HG03354 (cell line): ENCODE measurements around the gene UBASH3B.

Experiments used
- ATAC-seq: cut with Tn5 transposase; IDR thresholded peaks from one replicate; pipeline ENCODE4 v1.9.1; 2021; ENCODE audit warnings: mild to moderate bottlenecking; ENCODE audit not compliant: unreplicated experiment, poor library complexity, severe bottlenecking

The UBASH3B gene

GRCh38 chr11:122646549-122647340 is 8.8 kb upstream of the UBASH3B start:
- no peak for ATAC-seq

DNA sequence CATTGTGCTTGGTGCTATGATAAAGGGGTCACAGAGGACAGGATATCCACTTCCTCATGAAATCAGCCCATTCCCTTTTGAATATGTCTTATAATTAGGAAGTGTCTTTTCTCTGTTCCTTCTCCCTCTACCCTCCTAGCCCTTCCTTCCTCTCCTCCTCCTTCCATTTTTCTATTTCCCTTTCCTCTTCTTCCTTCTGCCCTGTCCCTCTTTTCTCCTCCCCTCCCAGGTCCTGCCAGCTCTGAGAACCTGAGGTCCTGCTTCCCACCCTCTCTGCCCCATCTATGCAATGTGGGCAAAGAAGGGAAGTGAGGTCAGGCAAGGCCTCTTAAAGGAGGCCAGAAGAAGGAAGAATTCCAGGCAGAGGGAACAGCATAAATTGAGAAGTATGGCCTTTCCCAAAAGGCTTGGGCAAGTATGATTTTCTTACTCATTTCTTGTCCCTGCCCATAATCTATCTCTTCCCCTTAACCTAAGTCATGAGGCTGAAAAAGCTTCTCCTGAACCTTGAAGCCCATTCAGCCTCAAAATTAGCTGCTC is 7.7 kb upstream of the UBASH3B start:
- no peak for ATAC-seq

- no peak for ATAC-seq
Measured at GRCh38 chr11:122649116-122649515, 6.4 kb upstream of the UBASH3B start.

- ATAC-seq = no peak
Measured at GRCh38 chr11:122650619-122651018, 4.9 kb upstream of the UBASH3B start.

- ATAC-seq = no peak
Measured at GRCh38 chr11:122652495-122652894, 3.0 kb upstream of the UBASH3B start.

DNA sequence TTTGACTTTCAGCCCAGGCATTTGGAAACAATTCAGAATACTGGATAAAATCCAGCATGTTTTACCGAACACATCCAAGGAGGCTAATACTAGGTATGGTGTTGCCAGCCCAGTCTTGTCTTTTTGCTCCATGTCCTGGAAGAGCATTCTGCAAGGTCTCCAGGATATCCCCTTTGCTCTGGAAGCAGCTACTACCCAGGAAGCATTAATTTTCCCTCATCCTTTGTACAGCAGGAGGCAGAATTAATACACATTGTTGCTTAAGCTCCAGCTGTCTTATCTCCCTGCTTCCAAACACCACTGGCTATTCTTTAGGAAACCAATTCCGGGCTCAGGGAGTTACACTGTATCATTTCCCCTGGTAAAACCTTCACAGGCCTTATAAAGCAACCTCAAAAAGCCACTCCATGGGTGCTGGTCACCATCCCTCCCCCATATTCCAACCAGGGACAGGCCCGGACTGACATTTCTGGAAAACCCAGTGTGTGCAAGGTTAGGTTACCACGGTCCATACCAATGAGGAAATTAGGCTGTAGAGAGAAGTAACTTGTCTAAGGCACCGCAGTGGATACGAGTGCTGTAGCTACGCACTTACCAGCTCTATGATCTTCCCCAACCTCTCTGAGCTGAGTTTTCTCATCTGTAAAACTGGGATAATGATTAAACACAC is 1.5 kb upstream of the UBASH3B start:
- no peak for ATAC-seq

- peak; percentile 59 for ATAC-seq
Measured at GRCh38 chr11:122656073-122656630, 630 bp downstream of the UBASH3B start.

DNA sequence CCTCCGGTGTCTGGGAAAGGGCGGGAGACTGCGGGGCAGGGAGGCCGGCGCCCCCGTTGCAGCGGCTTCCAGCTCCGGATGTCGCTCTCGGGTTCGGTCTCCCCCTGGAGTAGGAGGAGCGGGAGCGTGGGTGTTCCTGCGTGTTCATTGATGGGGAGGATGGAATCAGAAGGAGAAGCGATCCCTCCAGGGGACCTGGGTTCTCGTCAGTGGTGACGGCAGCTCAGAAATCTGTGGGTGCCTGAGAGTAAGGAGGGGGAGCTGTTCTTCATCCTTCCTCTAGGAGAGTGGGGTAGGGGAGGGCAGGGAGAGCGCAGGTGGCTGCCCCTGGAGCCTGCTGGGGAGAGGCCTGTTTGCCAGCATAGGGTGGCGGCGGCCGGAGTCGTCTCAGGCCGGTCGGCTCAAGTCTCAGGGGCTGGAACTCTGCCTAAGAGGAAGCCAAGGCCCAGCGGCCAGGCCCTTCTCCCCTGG is 1.1 kb downstream of the UBASH3B start:
- no peak for ATAC-seq

DNA sequence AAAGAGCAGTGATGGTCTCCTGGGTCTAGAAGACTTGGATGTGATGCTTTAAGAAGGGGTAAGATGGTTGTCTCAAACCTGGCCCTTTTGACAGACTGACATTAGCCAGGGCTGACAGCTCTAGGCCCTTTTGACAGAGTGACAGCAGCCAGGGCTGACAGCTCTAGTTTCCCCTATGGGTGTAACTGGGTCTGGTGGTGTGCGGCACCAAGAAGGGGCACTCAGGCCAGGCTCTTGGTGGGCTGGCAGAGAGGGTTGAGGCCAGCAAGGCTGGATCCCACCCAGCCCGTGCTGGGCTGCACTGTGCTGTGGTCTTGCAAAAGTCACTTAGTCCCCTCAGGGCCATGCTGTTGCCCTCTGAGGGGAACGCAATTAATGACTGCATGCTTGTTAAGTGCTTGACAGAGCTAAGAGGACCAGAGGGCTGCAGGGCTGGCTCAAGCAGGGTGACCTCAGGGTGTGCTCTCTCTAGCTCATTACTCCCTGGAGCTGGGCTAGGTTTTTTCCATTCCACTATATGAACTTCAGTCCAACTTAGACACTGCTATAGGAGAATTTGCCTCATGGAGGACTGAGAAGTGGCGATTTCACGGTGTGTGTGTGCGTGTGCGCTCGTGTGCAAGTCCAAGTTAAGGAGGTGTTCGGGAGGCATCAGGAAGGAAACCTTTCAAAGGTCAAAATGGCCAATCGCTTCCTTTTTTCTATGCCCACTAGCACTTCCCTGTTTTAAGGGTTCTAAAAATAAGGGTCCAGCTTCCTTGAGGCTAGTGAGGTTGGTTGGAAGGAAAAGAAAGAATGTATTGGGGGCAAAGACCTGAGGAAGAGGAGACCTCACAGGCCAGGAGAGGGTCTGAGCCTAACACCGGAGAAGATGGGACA is 4.4 kb downstream of the UBASH3B start:
- no peak for ATAC-seq

DNA sequence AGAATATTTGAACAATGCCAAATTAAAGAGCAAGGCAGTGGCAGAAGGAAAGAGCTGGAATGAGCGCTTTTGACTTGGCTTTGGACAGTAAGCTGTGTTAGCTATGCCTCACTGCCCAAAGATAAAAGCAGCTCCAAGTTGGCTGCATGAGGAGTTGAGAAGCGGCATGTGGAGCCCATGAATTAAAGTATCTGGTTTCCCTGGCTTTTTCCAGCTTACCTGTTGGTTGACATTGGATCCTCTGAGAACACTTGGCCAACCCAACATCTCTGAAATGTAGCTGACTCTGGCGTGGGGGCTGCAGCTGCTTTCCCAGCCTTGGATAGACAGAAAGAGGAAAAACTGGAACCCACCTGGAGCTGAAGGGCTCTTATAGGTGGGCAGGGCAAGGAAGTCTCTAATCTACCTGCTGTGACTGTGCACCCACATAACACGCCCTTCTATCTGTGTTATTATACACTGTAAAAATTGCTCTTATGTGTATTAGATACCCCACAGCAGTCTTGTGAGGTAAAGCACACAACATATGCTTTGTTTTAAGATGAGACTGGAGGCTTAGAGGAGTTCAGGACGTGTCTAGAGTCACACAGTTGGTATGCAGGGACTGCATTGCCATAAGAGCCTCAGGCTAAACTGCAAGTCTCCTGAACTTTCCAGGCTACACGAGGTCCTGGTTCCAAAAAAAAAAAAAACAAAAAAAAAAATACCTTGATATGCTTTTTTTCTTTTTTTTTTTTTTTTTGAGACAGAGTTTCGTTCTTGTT is 5.8 kb downstream of the UBASH3B start:
- ATAC-seq = no peak

DNA sequence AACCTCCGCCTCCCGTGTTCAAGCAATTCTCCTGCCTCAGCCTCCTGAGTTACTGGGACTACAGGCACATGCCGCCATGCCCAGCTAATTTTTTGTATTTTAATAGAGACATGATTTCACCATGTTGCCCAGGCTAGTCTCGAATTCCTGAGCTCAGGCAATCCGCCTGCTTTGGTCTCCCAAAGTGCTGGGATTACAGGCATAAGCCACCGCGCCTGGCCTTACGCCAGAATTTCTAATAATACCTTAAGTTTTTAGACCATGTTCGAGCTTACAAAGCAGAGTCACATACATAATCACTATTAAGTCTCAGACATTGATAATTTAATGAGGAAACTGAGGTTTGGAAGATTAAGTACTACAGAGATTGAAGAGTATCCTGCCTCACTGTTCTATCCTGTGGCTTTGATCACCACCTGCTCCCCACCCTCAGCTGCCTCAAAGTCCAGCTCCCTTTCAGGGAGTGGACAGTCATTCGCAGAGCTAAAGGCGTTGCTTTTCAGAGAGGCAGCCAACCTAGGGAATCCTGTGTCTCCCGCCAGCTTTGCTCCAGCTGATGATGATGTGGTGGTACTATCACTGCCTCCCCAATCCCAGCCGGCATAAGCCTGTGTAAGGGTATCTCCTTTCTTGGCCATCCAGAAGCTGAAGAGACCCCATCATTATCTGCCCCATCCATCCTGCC is 7.7 kb downstream of the UBASH3B start:
- no peak for ATAC-seq

DNA sequence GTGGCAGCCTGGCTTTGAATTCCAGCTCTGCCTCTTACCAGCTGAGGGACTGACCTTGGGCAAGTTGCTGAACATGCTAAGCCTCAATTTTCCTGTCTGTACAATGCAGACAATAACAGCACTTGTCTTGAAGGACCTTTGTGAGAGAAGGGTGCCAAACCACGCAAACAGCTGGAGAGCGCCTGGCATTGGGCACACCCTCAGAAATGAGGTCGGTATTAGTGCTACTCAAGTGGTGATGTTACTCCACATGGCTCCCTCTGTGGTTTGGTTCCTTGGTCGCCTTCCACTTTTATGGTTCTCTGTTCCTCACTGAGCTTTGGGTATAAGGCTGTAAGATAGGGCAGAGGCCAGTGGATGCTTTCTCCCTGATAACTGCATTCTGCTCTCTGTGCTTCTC is 8.2 kb downstream of the UBASH3B start:
- no peak for ATAC-seq

DNA sequence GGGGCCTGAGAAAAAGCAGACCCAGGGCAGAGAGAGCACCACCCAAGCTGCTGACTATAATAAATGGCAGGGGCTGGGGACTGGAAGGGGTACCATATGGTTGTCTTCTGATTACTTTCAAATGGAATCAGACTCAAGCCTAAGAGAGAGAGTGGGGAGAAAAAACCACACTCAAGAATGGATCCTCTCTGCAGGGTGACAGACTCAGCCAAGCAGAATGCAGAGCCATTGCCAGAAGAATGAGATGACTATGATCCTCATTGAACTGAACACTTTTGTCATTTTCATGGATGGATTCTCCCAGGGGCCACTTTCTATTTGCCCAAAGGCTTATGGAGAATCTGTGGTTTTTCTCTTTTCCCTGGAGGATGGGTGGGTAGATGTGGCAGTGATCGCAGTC is 8.7 kb downstream of the UBASH3B start:
- no peak for ATAC-seq

DNA sequence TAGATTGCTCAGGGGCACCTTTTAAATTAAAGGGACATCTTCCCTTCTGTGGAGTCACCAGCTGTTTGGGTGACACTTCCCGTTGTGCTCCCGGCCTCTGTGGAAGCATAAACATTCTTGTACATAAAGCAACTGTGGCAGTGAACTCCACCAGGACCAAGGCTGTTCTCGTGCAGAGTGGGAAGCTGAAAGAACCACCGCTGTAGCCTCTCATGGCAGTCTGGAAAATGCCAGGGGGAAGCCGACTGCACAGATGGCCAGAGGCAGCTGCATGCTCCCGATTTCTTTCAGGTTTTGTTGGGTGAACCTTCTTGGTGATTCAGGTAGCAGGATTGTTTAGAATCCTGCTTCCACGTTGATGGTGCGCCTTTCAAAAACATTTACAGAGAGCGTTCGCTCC is 10.3 kb downstream of the UBASH3B start:
- ATAC-seq = no peak

- no peak for ATAC-seq
Measured at GRCh38 chr11:122666743-122667142, 11.2 kb downstream of the UBASH3B start.

- no peak for ATAC-seq
Measured at GRCh38 chr11:122668562-122669090, 13.1 kb downstream of the UBASH3B start.

- no peak for ATAC-seq
Measured at GRCh38 chr11:122670131-122670530, 14.6 kb downstream of the UBASH3B start.

- ATAC-seq = no peak
Measured at GRCh38 chr11:122671400-122671891, 15.9 kb downstream of the UBASH3B start.
